ENCODE measurements around the gene FAR1.

Gene FAR1

GRCh38 chr11:13681446-13681845 lies 13.0 kb downstream of the FAR1 start:
- TF ChIP-seq CTCF (IDR thresholded peaks at IDR 0.05; ENCODE audit: low read length) (no peak), EZH2phosphoT487 (IDR thresholded peaks at IDR 0.05; ENCODE audit: low read length) (no peak), EZH2 (optimal IDR thresholded peaks at IDR 0.05; ENCODE audit: low read depth, low read length) (no peak)
- Histone ChIP-seq H2AFZ (ENCODE audit: low read length) (no peak overlapping the region), H4K20me1 (ENCODE audit: insufficient read depth, low read length) (peaks cover 53% of the 10 kb centered on the region), H3K27me3 (replicated peaks; ENCODE audit: insufficient read depth, low read length) (no peaks in the 10 kb centered on the region), H3K9me3 (replicated peaks; ENCODE audit: insufficient read depth, low read length) (no peaks in the 10 kb centered on the region), H3K4me2 (ENCODE audit: low read depth, low read length) (no peak overlapping the region), H3K9me2 (replicated peaks; ENCODE audit: insufficient read depth, low read length) (no peaks in the 10 kb centered on the region), H3K79me2 (ENCODE audit: low read length) (peaks cover 100% of the 10 kb centered on the region), H3K27ac (ENCODE audit: low read length) (no peak overlapping the region), H3K4me3 (ENCODE audit: low read length) (no peak overlapping the region), H3K9ac (ENCODE audit: low read length) (no peak overlapping the region), H3K4me1 (ENCODE audit: low read length) (no peaks in the 10 kb centered on the region), H3F3A (ENCODE audit: insufficient read depth, low read length) (no peaks in the 10 kb centered on the region; the same call in 1 of the 2 replicates), H3K36me3 (replicated peaks; ENCODE audit: insufficient read depth, low read length) (no peaks in the 10 kb centered on the region)
- no peak for DNase-seq

- no peak overlapping the region for H2AFZ ChIP-seq (ENCODE audit: low read length)
- no peak for DNase-seq
- H3K4me1 ChIP-seq (ENCODE audit: low read length) = no peaks in the 10 kb centered on the region
- peaks cover 55% of the 10 kb centered on the region for H4K20me1 ChIP-seq (ENCODE audit: insufficient read depth, low read length)
- no peaks in the 10 kb centered on the region for H3K27me3 ChIP-seq (replicated peaks; ENCODE audit: insufficient read depth, low read length)
- no peak overlapping the region for H3K4me2 ChIP-seq (ENCODE audit: low read depth, low read length)
- H3K9me2 ChIP-seq (replicated peaks; ENCODE audit: insufficient read depth, low read length) = no peaks in the 10 kb centered on the region
- H3K9ac ChIP-seq (ENCODE audit: low read length) = no peak overlapping the region
- no peak overlapping the region for H3K4me3 ChIP-seq (ENCODE audit: low read length)
- no peak overlapping the region for H3K27ac ChIP-seq (ENCODE audit: low read length)
- H3K79me2 ChIP-seq (ENCODE audit: low read length) = peaks cover 100% of the 10 kb centered on the region
- H3K9me3 ChIP-seq (replicated peaks; ENCODE audit: insufficient read depth, low read length) = no peaks in the 10 kb centered on the region
- no peaks in the 10 kb centered on the region for H3K36me3 ChIP-seq (replicated peaks; ENCODE audit: insufficient read depth, low read length)
- no peak for TF ChIP-seq EZH2phosphoT487 (IDR thresholded peaks at IDR 0.05; ENCODE audit: low read length)
- TF ChIP-seq EZH2 (optimal IDR thresholded peaks at IDR 0.05; ENCODE audit: low read depth, low read length) = no peak
- no peak for TF ChIP-seq CTCF (IDR thresholded peaks at IDR 0.05; ENCODE audit: low read length)
- H3F3A ChIP-seq (ENCODE audit: insufficient read depth, low read length) = no peaks in the 10 kb centered on the region; the same call in 1 of the 2 replicates
Measured at GRCh38 chr11:13682212-13682611, 13.7 kb downstream of the FAR1 start.

- no peak overlapping the region for H3K27ac ChIP-seq (ENCODE audit: low read length)
- H3K9me3 ChIP-seq (replicated peaks; ENCODE audit: insufficient read depth, low read length) = no peaks in the 10 kb centered on the region
- H3K4me1 ChIP-seq (ENCODE audit: low read length) = no peaks in the 10 kb centered on the region
- H3K4me2 ChIP-seq (ENCODE audit: low read depth, low read length) = no peak overlapping the region
- no peak overlapping the region for H3K4me3 ChIP-seq (ENCODE audit: low read length)
- no peaks in the 10 kb centered on the region for H3F3A ChIP-seq (ENCODE audit: insufficient read depth, low read length)
- TF ChIP-seq EZH2phosphoT487 (IDR thresholded peaks at IDR 0.05; ENCODE audit: low read length) = no peak
- no peak for TF ChIP-seq EZH2 (optimal IDR thresholded peaks at IDR 0.05; ENCODE audit: low read depth, low read length)
- TF ChIP-seq CTCF (IDR thresholded peaks at IDR 0.05; ENCODE audit: low read length) = no peak
- peaks cover 97% of the 10 kb centered on the region for H3K79me2 ChIP-seq (ENCODE audit: low read length)
- no peaks in the 10 kb centered on the region for H3K36me3 ChIP-seq (replicated peaks; ENCODE audit: insufficient read depth, low read length)
- no peak for DNase-seq
- no peaks in the 10 kb centered on the region for H3K9me2 ChIP-seq (replicated peaks; ENCODE audit: insufficient read depth, low read length)
- H2AFZ ChIP-seq (ENCODE audit: low read length) = no peak overlapping the region
- no peak overlapping the region for H3K9ac ChIP-seq (ENCODE audit: low read length)
- peaks cover 35% of the 10 kb centered on the region for H4K20me1 ChIP-seq (ENCODE audit: insufficient read depth, low read length)
- H3K27me3 ChIP-seq (replicated peaks; ENCODE audit: insufficient read depth, low read length) = no peaks in the 10 kb centered on the region
Measured at GRCh38 chr11:13685461-13686108, 17.1 kb downstream of the FAR1 start.

All from MM.1S (cell line).